ENCODE measurements around the gene CACNA2D1. TPM values are rescaled to one million over a fixed set of nuclear protein-coding genes. Genes with fewer than 3 reads are reported as not detected.

CACNA2D1 gene
- total and polyA plus RNA-seq, 8 donors = 10.7 to 20.8 (median 16.6) TPM

DNA sequence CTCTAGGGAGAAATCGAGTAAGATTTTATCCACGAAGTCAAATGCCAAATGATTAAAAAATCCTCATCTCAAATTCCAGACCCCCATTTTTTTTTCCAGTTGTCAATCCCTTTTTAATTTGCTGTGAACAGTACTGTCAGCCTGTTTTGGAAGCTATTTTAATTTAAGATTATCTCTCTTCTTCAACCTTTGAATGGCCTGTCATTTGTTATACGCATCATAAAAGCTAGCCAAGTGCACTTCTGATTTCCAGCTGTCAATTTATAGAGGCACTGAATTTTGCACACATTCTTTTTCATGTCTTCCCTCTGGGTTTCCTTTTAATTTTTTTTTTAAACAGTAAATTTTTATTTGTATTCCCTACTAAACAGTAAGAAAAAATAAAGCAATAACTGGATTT lies 337.4 kb downstream of the CACNA2D1 start:
- intact Hi-C loops (cut with DNase I) = no loop called here
- H3K27ac ChIP-seq = no peak overlapping the region
- no peaks in the 10 kb centered on the region for H3K9me3 ChIP-seq
- H3K4me1 ChIP-seq = no peaks in the 10 kb centered on the region
- H3K4me3 ChIP-seq = no peak overlapping the region
- TF ChIP-seq, protein P1, sequence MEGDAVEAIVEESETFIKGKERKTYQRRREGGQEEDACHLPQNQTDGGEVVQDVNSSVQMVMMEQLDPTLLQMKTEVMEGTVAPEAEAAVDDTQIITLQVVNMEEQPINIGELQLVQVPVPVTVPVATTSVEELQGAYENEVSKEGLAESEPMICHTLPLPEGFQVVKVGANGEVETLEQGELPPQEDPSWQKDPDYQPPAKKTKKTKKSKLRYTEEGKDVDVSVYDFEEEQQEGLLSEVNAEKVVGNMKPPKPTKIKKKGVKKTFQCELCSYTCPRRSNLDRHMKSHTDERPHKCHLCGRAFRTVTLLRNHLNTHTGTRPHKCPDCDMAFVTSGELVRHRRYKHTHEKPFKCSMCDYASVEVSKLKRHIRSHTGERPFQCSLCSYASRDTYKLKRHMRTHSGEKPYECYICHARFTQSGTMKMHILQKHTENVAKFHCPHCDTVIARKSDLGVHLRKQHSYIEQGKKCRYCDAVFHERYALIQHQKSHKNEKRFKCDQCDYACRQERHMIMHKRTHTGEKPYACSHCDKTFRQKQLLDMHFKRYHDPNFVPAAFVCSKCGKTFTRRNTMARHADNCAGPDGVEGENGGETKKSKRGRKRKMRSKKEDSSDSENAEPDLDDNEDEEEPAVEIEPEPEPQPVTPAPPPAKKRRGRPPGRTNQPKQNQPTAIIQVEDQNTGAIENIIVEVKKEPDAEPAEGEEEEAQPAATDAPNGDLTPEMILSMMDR (IDR thresholded peaks at IDR 0.05) = no peak
- no peaks in the 10 kb centered on the region for H3K36me3 ChIP-seq
- H3K27me3 ChIP-seq = no peaks in the 10 kb centered on the region
- ATAC-seq = no peak
- DNase-seq = no peak

DNA sequence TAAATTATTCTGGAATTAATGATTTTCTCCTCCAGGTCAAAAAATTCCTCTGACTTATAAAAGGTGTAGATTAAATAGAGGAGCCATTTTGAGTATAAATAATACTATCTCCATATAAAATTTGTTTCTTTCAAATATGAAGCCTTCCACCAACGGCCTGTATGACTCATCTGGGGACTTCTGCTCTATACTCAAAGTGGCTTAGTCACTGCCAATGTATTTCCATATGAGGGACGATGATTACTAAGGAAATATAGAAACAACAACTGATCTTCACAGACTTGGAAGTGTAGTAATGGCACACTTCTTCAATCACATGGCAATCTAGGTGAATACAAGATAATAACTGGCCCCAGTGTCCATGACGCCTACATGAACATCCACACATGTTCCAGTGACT lies 338.1 kb downstream of the CACNA2D1 start:
- Histone ChIP-seq H3K27me3 (no peaks in the 10 kb centered on the region), H3K36me3 (no peaks in the 10 kb centered on the region), H3K27ac (no peak overlapping the region), H3K4me1 (no peaks in the 10 kb centered on the region), H3K4me3 (no peak overlapping the region), H3K9me3 (no peaks in the 10 kb centered on the region)
- TF ChIP-seq, protein P1 (IDR thresholded peaks at IDR 0.05) = no peak
- intact Hi-C loops (cut with DNase I) = no loop called here
- DNase-seq = no peak
- ATAC-seq = no peak

DNA sequence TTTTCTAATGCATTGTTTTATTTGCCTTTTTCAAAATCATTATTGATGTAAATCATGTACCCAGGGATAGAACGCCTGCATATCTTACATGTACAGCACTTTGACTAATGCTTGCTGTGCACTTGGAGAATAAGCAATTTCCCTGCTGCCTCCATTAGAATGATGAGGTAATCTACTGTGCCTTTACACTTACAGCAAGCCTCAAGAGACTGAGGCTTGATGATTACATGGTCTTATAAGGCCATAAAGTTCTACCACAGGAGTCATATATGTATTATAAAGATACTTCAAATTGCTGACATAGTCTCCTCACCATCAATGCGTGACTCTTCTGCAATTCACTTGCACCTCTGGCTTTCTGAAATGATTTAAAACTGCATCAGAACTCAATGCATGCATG lies 345.2 kb downstream of the CACNA2D1 start:
- no peaks in the 10 kb centered on the region for H3K27me3 ChIP-seq
- H3K4me3 ChIP-seq = no peak overlapping the region
- no peaks in the 10 kb centered on the region for H3K9me3 ChIP-seq
- H3K36me3 ChIP-seq = no peaks in the 10 kb centered on the region
- TF ChIP-seq, protein P1 (IDR thresholded peaks at IDR 0.05) = no peak
- ATAC-seq (no peak), DNase-seq (no peak)
- H3K4me1 ChIP-seq = no peaks in the 10 kb centered on the region
- intact Hi-C loops (cut with DNase I) = no loop called here
- H3K27ac ChIP-seq = no peak overlapping the region

DNA sequence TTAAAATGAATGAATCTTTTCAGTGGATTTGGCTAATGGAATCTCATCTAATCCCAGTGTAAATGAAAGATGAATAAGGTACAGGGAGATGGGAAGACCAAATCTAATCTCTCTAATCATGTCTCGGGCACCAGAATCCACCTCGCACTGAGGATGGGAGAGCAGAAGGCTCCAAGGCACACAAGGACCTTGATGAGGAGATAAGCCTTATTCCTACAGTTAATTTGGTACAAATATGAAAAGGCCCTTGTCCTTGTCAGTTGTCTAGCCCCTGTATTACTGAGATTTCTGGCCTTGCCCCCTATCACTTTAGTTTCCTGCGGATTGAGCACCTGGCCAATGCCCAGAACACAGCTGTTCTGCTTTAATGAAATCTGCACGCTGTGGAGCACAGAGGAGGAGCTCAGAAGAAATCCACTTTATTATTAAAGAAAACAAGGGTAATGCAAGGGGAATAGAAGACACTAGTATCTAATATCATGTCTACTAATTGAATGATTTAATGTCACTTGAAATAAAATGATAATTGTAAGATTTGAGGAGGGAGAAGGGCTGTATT lies 352.4 kb downstream of the CACNA2D1 start:
- DNase-seq (no peak), ATAC-seq (no peak)
- Histone ChIP-seq H3K36me3 (no peaks in the 10 kb centered on the region), H3K4me3 (no peak overlapping the region), H3K4me1 (no peaks in the 10 kb centered on the region), H3K27me3 (no peaks in the 10 kb centered on the region), H3K27ac (no peak overlapping the region), H3K9me3 (no peaks in the 10 kb centered on the region)
- intact Hi-C loops (cut with DNase I) = no loop called here
- TF ChIP-seq, protein P1 (IDR thresholded peaks at IDR 0.05) = no peak

DNA sequence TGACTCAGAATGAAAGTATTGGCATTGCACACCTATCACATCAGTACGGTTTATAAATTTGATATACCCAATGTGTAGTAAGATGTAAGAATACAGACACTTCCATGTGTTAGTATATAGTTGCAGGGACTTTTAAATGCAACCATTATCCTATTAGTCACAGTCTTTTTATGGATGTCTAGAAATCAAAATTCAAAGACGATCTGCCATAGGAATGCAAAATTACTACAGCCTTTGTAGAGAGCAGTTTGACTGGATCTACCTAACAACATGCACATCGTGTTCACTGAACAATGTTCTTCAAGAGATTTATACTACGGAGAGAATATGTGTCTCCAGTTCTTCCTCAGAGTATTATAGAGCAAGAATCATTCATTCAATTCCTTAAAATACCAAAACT lies 356.5 kb downstream of the CACNA2D1 start:
- DNase-seq (no peak), ATAC-seq (no peak)
- intact Hi-C loops (cut with DNase I) = no loop called here
- H3K4me3 ChIP-seq = no peak overlapping the region
- H3K27me3 ChIP-seq = no peaks in the 10 kb centered on the region
- no peak overlapping the region for H3K27ac ChIP-seq
- TF ChIP-seq, protein P1 (IDR thresholded peaks at IDR 0.05) = no peak
- no peaks in the 10 kb centered on the region for H3K36me3 ChIP-seq
- H3K9me3 ChIP-seq = no peaks in the 10 kb centered on the region
- H3K4me1 ChIP-seq = no peaks in the 10 kb centered on the region
